ENCODE measurements around the gene SLC2A9.

Gene SLC2A9

GRCh38 chr4:10020106-10020505, 1.2 kb downstream of the SLC2A9 start:
- DNase-seq, result no peak

GRCh38 chr4:10019521-10020051, 1.7 kb downstream of the SLC2A9 start:
- DNase-seq, result peak in 2 of 51 donors; percentile 42 to 55

GRCh38 chr4:10018818-10019461, 2.4 kb downstream of the SLC2A9 start:
- DNase-seq, result peak; percentile 34 to 97 (median 89)

GRCh38 chr4:10017037-10017893, 4.0 kb downstream of the SLC2A9 start:
- DNase-seq, result no peak

- DNase-seq, result no peak
Observed at GRCh38 chr4:10016169-10016568, 5.1 kb downstream of the SLC2A9 start.

- DNase-seq, result peak in 21 of 51 donors; percentile 14 to 64 (median 30)
Observed at GRCh38 chr4:10015140-10015753, 6.0 kb downstream of the SLC2A9 start.

- peak in 2 of 51 donors; percentile 5 to 51 for DNase-seq
Observed at GRCh38 chr4:10013722-10014121, 7.6 kb downstream of the SLC2A9 start.

- no peak for DNase-seq
Observed at GRCh38 chr4:10011885-10012284, 9.4 kb downstream of the SLC2A9 start.

GRCh38 chr4:10011277-10011676, 10.0 kb downstream of the SLC2A9 start:
- DNase-seq, result no peak

- no peak for DNase-seq
Observed at GRCh38 chr4:10009861-10010500, 11.3 kb downstream of the SLC2A9 start.

- no peak for DNase-seq
Observed at GRCh38 chr4:10008609-10009005, 12.7 kb downstream of the SLC2A9 start.

- no peak for DNase-seq
Observed at GRCh38 chr4:10007793-10008608, 13.3 kb downstream of the SLC2A9 start.

GRCh38 chr4:10007436-10007740, 13.9 kb downstream of the SLC2A9 start:
- DNase-seq, result no peak

GRCh38 chr4:10006601-10007435, 14.5 kb downstream of the SLC2A9 start:
- peak in 1 of 51 donors; percentile 30 for DNase-seq

- DNase-seq, result peak in 4 of 51 donors; percentile 4 to 21 (median 19)
Observed at GRCh38 chr4:10006231-10006600, 15.1 kb downstream of the SLC2A9 start.

GRCh38 chr4:10005632-10006031, 15.7 kb downstream of the SLC2A9 start:
- DNase-seq, result no peak

GRCh38 chr4:10003666-10004065, 17.6 kb downstream of the SLC2A9 start:
- DNase-seq, result no peak

GRCh38 chr4:10002278-10002677, 19.0 kb downstream of the SLC2A9 start:
- no peak for DNase-seq

GRCh38 chr4:10001757-10002156, 19.5 kb downstream of the SLC2A9 start:
- DNase-seq, result no peak

- no peak for DNase-seq
Observed at GRCh38 chr4:9999956-10000561, 21.2 kb downstream of the SLC2A9 start.
